HG03378 (cell line): Measurements from ENCODE around the gene BLACAT1.
"Not testable (repeated sequence)": the region's sequence is repeated elsewhere in the genome, so short reads cannot be mapped to it uniquely, and the experiment has no call there.

ENCODE experiments used
- ATAC-seq: cut with Tn5 transposase; IDR thresholded peaks from one replicate; pipeline ENCODE4 v1.9.1; 2021; ENCODE audit warnings: mild to moderate bottlenecking, moderate library complexity; ENCODE audit not compliant: unreplicated experiment

BLACAT1 gene

GRCh38 chr1:205421798-205422197 is 34.0 kb downstream of the BLACAT1 start, which contains the start of gene LEMD1:
LEMD1 (minus strand) TSS chr1:205422056; CDS start chr1:205420536, 1,520 bp downstream.
- no peak for ATAC-seq

GRCh38 chr1:205420938-205421337 is 34.9 kb downstream of the BLACAT1 start:
- no peak for ATAC-seq

GRCh38 chr1:205417870-205418635 is 37.8 kb downstream of the BLACAT1 start:
- no peak for ATAC-seq

GRCh38 chr1:205416322-205416721 is 39.5 kb downstream of the BLACAT1 start:
- ATAC-seq: no peak

- ATAC-seq: no peak
These were observed 45.1 kb downstream of the BLACAT1 start for GRCh38 chr1:205410581-205411298.

GRCh38 chr1:205407970-205408369 is 47.9 kb downstream of the BLACAT1 start:
- no peak for ATAC-seq

GRCh38 chr1:205406252-205406651 is 49.6 kb downstream of the BLACAT1 start:
- ATAC-seq: not testable (repeated sequence)
